K562 (cell line): ENCODE results near the gene LRP2.

ENCODE experiments used
- EZH2 ChIP-seq: IDR thresholded peaks from 2 replicates; pipeline ENCODE4 v1.6.1; 2012; ENCODE audit warnings: low read depth, mild to moderate bottlenecking, inconsistent platforms, low read length, borderline replicate concordance
- GATAD2B ChIP-seq: fragments of 450-650 bp; IDR thresholded peaks from 2 replicates; pipeline ENCODE4 v1.6.1; 2017; ENCODE audit warnings: mild to moderate bottlenecking, borderline replicate concordance
- HNRNPLL ChIP-seq: fragments of 200-400 bp; formaldehyde crosslinking; IDR thresholded peaks from 2 replicates; pipeline ENCODE4 v1.6.1; 2017; ENCODE audit warnings: low read length, low read depth, mild to moderate bottlenecking; ENCODE audit not compliant: poor library complexity, severe bottlenecking
- JUN ChIP-seq, 2 experiments: sonication (generic) in 1 of 2; formaldehyde crosslinking in 1 of 2; IDR thresholded peaks; 2 replicates each; pipeline versions ENCODE4 v1.6.1 to v1.8.0; 2012 to 2022; ENCODE audit warnings: borderline replicate concordance in 2 of 2, mild to moderate bottlenecking in 2 of 2, improper control_type of control experiment in 1 of 2, low read depth in 1 of 2, low read length in 1 of 2, missing genetic modification reagents in 1 of 2
- PATZ1 ChIP-seq: fragments of 250-450 bp; sonication (Bioruptor Pico); IDR thresholded peaks from 2 replicates; pipeline ENCODE4 v1.5.0; 2020; ENCODE audit warnings: mild to moderate bottlenecking, borderline replicate concordance
- SREBF1 ChIP-seq: fragments of 150-350 bp; IDR thresholded peaks from 2 replicates; pipeline ENCODE4 v1.6.1; 2014; ENCODE audit warnings: antibody characterized with exemption, low read depth, low read length, borderline replicate concordance
- TF ChIP-seq, protein P1 (sequence below), 3 experiments: IDR thresholded peaks in 2 of 3; conservative IDR thresholded peaks in 1 of 3; 2 replicates each; pipeline ENCODE4 v1.5.1; 2011 to 2012; ENCODE audit warnings: low read length in 3 of 3, mild to moderate bottlenecking in 3 of 3, control low read depth in 2 of 3, improper control_type of control experiment in 1 of 3, inconsistent platforms in 1 of 3, low read depth in 1 of 3, mixed read lengths in 1 of 3, moderate library complexity in 1 of 3; ENCODE audit not compliant: insufficient read depth in 2 of 3
- TF ChIP-seq, protein P2 (sequence below): fragments of 450-650 bp; formaldehyde crosslinking; IDR thresholded peaks from 2 replicates; pipeline ENCODE4 v1.4.0; 2020; ENCODE audit warnings: mild to moderate bottlenecking
- TF ChIP-seq, protein P3 (sequence below): sonication (generic); formaldehyde crosslinking; IDR thresholded peaks from 2 replicates; pipeline ENCODE4 v1.5.0; 2020; ENCODE audit warnings: missing genetic modification reagents
- TF ChIP-seq, protein P4 (sequence below): sonication (generic); formaldehyde crosslinking; IDR thresholded peaks from 2 replicates; pipeline ENCODE4 v1.8.1; 2022; ENCODE audit warnings: missing genetic modification reagents

GRCh38 chr2:169254774-169255173 lies 107.6 kb downstream of the LRP2 start:
- TF ChIP-seq SREBF1 (no peak), PATZ1 (CRISPR knock-in tag) (no peak), EZH2 (no peak), JUN (IDR thresholded peaks at IDR 0.05; ENCODE audit: borderline replicate concordance, low read depth, low read length) (no peak), JUN (CRISPR knock-in tag; IDR thresholded peaks at IDR 0.05; ENCODE audit: borderline replicate concordance) (no peak), GATAD2B (no peak), HNRNPLL (no peak)
- TF ChIP-seq, protein P1, sequence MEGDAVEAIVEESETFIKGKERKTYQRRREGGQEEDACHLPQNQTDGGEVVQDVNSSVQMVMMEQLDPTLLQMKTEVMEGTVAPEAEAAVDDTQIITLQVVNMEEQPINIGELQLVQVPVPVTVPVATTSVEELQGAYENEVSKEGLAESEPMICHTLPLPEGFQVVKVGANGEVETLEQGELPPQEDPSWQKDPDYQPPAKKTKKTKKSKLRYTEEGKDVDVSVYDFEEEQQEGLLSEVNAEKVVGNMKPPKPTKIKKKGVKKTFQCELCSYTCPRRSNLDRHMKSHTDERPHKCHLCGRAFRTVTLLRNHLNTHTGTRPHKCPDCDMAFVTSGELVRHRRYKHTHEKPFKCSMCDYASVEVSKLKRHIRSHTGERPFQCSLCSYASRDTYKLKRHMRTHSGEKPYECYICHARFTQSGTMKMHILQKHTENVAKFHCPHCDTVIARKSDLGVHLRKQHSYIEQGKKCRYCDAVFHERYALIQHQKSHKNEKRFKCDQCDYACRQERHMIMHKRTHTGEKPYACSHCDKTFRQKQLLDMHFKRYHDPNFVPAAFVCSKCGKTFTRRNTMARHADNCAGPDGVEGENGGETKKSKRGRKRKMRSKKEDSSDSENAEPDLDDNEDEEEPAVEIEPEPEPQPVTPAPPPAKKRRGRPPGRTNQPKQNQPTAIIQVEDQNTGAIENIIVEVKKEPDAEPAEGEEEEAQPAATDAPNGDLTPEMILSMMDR (IDR thresholded peaks at IDR 0.05 in 2 of 3, conservative IDR thresholded peaks at IDR 0.05 in 1 of 3; ENCODE audit: insufficient read depth in 2 of 3, low read depth in 1 of 3, low read length in 3 of 3): no peak
- TF ChIP-seq, protein P2, sequence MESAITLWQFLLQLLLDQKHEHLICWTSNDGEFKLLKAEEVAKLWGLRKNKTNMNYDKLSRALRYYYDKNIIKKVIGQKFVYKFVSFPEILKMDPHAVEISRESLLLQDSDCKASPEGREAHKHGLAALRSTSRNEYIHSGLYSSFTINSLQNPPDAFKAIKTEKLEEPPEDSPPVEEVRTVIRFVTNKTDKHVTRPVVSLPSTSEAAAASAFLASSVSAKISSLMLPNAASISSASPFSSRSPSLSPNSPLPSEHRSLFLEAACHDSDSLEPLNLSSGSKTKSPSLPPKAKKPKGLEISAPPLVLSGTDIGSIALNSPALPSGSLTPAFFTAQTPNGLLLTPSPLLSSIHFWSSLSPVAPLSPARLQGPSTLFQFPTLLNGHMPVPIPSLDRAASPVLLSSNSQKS (CRISPR knock-in tag): no peak
- TF ChIP-seq, protein P3, sequence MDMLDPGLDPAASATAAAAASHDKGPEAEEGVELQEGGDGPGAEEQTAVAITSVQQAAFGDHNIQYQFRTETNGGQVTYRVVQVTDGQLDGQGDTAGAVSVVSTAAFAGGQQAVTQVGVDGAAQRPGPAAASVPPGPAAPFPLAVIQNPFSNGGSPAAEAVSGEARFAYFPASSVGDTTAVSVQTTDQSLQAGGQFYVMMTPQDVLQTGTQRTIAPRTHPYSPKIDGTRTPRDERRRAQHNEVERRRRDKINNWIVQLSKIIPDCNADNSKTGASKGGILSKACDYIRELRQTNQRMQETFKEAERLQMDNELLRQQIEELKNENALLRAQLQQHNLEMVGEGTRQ: no peak
- TF ChIP-seq, protein P4, sequence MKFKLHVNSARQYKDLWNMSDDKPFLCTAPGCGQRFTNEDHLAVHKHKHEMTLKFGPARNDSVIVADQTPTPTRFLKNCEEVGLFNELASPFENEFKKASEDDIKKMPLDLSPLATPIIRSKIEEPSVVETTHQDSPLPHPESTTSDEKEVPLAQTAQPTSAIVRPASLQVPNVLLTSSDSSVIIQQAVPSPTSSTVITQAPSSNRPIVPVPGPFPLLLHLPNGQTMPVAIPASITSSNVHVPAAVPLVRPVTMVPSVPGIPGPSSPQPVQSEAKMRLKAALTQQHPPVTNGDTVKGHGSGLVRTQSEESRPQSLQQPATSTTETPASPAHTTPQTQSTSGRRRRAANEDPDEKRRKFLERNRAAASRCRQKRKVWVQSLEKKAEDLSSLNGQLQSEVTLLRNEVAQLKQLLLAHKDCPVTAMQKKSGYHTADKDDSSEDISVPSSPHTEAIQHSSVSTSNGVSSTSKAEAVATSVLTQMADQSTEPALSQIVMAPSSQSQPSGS: no peak
